Thymus (tissue), 14 donors: ENCODE data around the gene SLC7A9. TPM values are rescaled to one million over a fixed set of nuclear protein-coding genes. Genes with fewer than 3 reads are reported as not detected.

ENCODE experiments used
- DNase-seq, 9 donors: peaks; one replicate each; pipeline ENCODE4 v3.0.0-alpha.2; 2013; ENCODE audit warnings: low spot score in 9 of 9, low read depth in 6 of 9, missing footprints in 1 of 9
- H3K27ac ChIP-seq, 2 donors: one replicate each; pipeline ENCODE4 v1.5.1; 2013; ENCODE audit warnings: control low read depth in 1 of 2, low read depth in 1 of 2, low read length in 1 of 2, mild to moderate bottlenecking in 1 of 2, moderate library complexity in 1 of 2
- H3K27me3 ChIP-seq, 2 donors: one replicate each; pipeline ENCODE4 v1.5.1; 2013; ENCODE audit warnings: low read length in 1 of 2; ENCODE audit not compliant: control insufficient read depth in 2 of 2, insufficient read depth in 1 of 2
- H3K36me3 ChIP-seq, 2 donors: one replicate each; pipeline ENCODE4 v1.5.1; 2013; ENCODE audit warnings: low read length in 1 of 2, mild to moderate bottlenecking in 1 of 2, moderate library complexity in 1 of 2; ENCODE audit not compliant: control insufficient read depth in 2 of 2, insufficient read depth in 2 of 2
- H3K4me1 ChIP-seq, 2 donors: one replicate each; pipeline ENCODE4 v1.5.1; 2013; ENCODE audit warnings: low read length in 2 of 2; ENCODE audit not compliant: control insufficient read depth in 2 of 2, insufficient read depth in 2 of 2
- H3K4me3 ChIP-seq, 2 donors: one replicate each; pipeline ENCODE4 v1.5.1; 2013; ENCODE audit warnings: low read length in 2 of 2, control low read depth in 1 of 2, mild to moderate bottlenecking in 1 of 2
- H3K9me3 ChIP-seq, 2 donors: one replicate each; pipeline ENCODE4 v1.5.1; 2013; ENCODE audit warnings: low read length in 1 of 2, mild to moderate bottlenecking in 1 of 2; ENCODE audit not compliant: control insufficient read depth in 2 of 2, insufficient read depth in 1 of 2
- WGBS: extraction: QIAGEN DNeasy Blood & Tissue Kit; methylation state at CpG from one replicate; pipeline ENCODE4 v1.1.7; 2013; 5-methylcytosine and 5-hydroxymethylcytosine counted together
- long read RNA-seq, 10 donors: transcript quantifications; one replicate each; lab custom pipeline, GENCODE V29; 2026
- polyA plus RNA-seq: library from polyadenylated mRNA; stranded (reverse); fragments of 200-250 nt; gene quantifications from one replicate; pipeline ENCODE4 v1.2.3, GENCODE V29; 2013
- total RNA-seq: library from RNA; stranded (reverse); fragments of 120-200 nt; gene quantifications from one replicate; pipeline ENCODE4 v1.2.4, GENCODE V29; 2013
- donor health status: healthy.

SLC7A9 gene
- total RNA-seq (0.24 TPM), polyA plus RNA-seq (0.98 TPM)
- long read RNA-seq, donor 1 = 0 reads
- long read RNA-seq, donor 2 = 0 reads
- long read RNA-seq, donor 3 = 0 reads
- long read RNA-seq, donor 4 = 0 reads
- long read RNA-seq, donor 5, partial matches to known transcripts = 0 of 1 reads
- long read RNA-seq, donor 5, other reads (novel, unspliced or antisense) = 0 of 1 reads
- long read RNA-seq, donor 6 = 0 reads
- long read RNA-seq, donor 7 = 0 reads
- long read RNA-seq, donor 8 = 0 reads
- long read RNA-seq, donor 9 = 0 reads
- long read RNA-seq, donor 10 = 0 reads

DNA sequence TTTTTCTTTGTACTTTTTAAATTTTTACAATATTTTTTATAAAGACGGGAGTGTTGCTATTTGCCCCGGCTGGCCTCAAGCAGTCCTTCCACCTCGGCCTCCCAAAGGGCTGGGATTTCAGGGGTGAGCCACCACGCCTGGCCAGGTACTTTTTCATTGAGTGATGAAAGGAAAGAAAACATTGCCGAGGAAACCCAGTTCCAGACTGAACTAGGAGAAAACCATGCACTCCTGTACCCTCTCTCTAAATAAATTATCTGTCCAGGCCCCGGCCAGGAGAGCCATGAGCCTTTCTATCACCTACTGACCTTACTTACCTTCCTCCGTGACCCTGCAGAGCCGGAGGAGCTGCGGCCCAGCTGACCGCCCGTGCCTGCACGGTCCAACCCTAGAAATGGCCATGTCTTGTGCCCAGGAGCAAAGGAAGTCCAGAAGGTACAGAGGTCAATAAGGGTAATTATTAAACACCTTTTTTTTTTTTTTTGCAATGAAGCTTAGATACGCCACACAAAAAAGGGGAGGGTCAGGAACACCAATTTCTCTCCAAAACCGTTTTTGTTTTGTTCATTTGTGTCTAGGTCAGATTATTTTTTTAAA lies at the start of gene SLC7A9:
Gene SLC7A9, minus strand, starts transcription at position 399 of the 597 bp plus-strand sequence. CDS start 1,233 bp downstream, outside the sequence.
- WGBS = 93% methylated on average over 14 of the region's 14 CpGs
- no peak within 1 kb of the TSS for H3K4me3 ChIP-seq

GRCh38 chr19:32919365-32919764 lies 49.8 kb upstream of the SLC7A9 start:
- H3K4me1 ChIP-seq = no peaks in the 10 kb centered on the region
- 97% methylated on average over 4 of the region's 4 CpGs for WGBS

More for the DNA sequence above, at the start of gene SLC7A9:
- H3K4me1 ChIP-seq = no peaks in the 10 kb centered on the region
- no peak for DNase-seq
- no peaks in the 10 kb centered on the region for H3K27me3 ChIP-seq
- H3K36me3 ChIP-seq = no peaks in the 10 kb centered on the region
- no peaks in the 10 kb centered on the region for H3K9me3 ChIP-seq
- no peak within 1 kb of the TSS for H3K27ac ChIP-seq

GRCh38 chr19:32917616-32917996 lies 48.0 kb upstream of the SLC7A9 start:
- Histone ChIP-seq H3K27ac (no peak overlapping the region), H3K27me3 (no peaks in the 10 kb centered on the region), H3K4me1 (no peaks in the 10 kb centered on the region), H3K36me3 (peaks cover 10 to 25% of the 10 kb centered on the region in 2 donors), H3K4me3 (no peak overlapping the region), H3K9me3 (no peaks in the 10 kb centered on the region)
- 97% methylated on average over 8 of the region's 8 CpGs for WGBS
- no peak for DNase-seq

More at GRCh38 chr19:32919365-32919764, 49.8 kb upstream of the SLC7A9 start:
- no peak overlapping the region for H3K4me3 ChIP-seq
- no peaks in the 10 kb centered on the region for H3K9me3 ChIP-seq
- H3K27me3 ChIP-seq = no peaks in the 10 kb centered on the region
- peaks cover 14 to 25% of the 10 kb centered on the region in 2 donors for H3K36me3 ChIP-seq
- H3K27ac ChIP-seq = no peak overlapping the region
- no peak for DNase-seq

- Histone ChIP-seq H3K36me3 (peaks cover 10 to 23% of the 10 kb centered on the region in 2 donors), H3K27ac (no peak overlapping the region), H3K4me1 (no peaks in the 10 kb centered on the region), H3K9me3 (no peaks in the 10 kb centered on the region), H3K27me3 (no peaks in the 10 kb centered on the region), H3K4me3 (no peak overlapping the region)
- peak in 1 of 9 donors; percentile 6 for DNase-seq
- 57% methylated on average over 4 of the region's 4 CpGs for WGBS
Observed at GRCh38 chr19:32916969-32917615, 47.5 kb upstream of the SLC7A9 start.

GRCh38 chr19:32914879-32915660 lies 45.5 kb upstream of the SLC7A9 start:
- Histone ChIP-seq H3K9me3 (no peaks in the 10 kb centered on the region), H3K27me3 (no peaks in the 10 kb centered on the region), H3K4me3 (no peak overlapping the region), H3K36me3 (peaks cover 7 to 20% of the 10 kb centered on the region in 2 donors), H3K27ac (no peak overlapping the region), H3K4me1 (no peaks in the 10 kb centered on the region)
- DNase-seq = no peak
- 97% methylated on average over 12 of the region's 12 CpGs for WGBS

DNA sequence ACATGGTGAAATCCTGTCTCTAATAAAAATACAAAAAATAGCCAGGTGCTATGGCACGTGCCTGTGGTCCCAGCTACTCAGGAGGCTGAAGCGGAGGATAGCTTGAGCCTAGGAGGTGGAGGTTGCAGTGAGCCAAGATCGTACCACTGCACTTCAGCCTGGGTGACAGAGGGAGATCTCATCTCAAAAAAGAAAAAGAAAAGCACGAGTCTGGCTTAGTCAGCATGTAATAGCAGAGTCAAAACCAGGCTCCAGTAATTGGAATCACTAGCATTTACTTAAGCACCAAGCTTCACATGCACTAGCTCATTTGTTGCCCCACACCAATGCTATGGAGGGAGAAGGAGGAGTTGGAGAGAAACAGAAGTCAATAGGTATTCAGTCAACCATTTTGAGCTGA lies 41.9 kb upstream of the SLC7A9 start:
- Histone ChIP-seq H3K27ac (no peak overlapping the region), H3K9me3 (peaks cover 0 to 4% of the 10 kb centered on the region in 2 donors), H3K4me1 (no peaks in the 10 kb centered on the region), H3K27me3 (no peaks in the 10 kb centered on the region), H3K36me3 (peaks cover 7 to 18% of the 10 kb centered on the region in 2 donors), H3K4me3 (no peak overlapping the region)
- no peak for DNase-seq
- 99% methylated on average over 4 of the region's 4 CpGs for WGBS

DNA sequence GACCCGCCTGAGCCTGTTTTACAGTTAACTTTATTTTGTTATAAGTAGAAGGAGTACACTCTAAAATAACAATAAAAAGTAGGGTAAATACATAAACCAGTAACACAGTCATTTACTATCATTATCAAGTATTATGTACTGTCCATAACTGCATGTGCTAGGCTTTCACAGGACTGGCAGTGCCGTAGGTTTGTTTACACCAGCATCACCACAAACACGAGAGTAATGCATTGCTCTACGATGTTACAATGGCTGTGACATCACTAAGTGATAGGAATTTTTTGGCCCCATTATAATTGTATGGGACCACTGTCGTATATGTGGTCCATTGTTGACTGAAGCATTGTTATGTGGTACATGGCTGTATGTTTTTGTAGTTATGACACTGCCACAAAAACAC lies 41.3 kb upstream of the SLC7A9 start:
- peaks cover 0 to 4% of the 10 kb centered on the region in 2 donors for H3K9me3 ChIP-seq
- no peaks in the 10 kb centered on the region for H3K27me3 ChIP-seq
- no peak for DNase-seq
- H3K27ac ChIP-seq = no peak overlapping the region
- H3K36me3 ChIP-seq = peaks cover 7 to 18% of the 10 kb centered on the region in 2 donors
- WGBS = 99% methylated on average over 5 of the region's 5 CpGs
- H3K4me1 ChIP-seq = no peaks in the 10 kb centered on the region
- H3K4me3 ChIP-seq = no peak overlapping the region

- 95% methylated on average over 5 of the region's 5 CpGs for WGBS
- Histone ChIP-seq H3K9me3 (peaks cover 0 to 4% of the 10 kb centered on the region in 2 donors), H3K27me3 (no peaks in the 10 kb centered on the region), H3K27ac (no peak overlapping the region), H3K4me3 (no peak overlapping the region), H3K4me1 (no peaks in the 10 kb centered on the region), H3K36me3 (peaks cover 5 to 16% of the 10 kb centered on the region in 2 donors)
- DNase-seq = no peak
Observed at GRCh38 chr19:32910094-32910493, 40.5 kb upstream of the SLC7A9 start.
